Fibroblast of mammary gland (primary cell): ENCODE measurements around the gene SH2D4B.

Experiments
- DNase-seq: peaks from one replicate; pipeline ENCODE4 v3.0.0-alpha.2; 2010; ENCODE audit warnings: low read depth
- H3K4me3 ChIP-seq: 2 replicates; pipeline ENCODE4 v1.5.1; 2011; ENCODE audit warnings: low read depth, mild to moderate bottlenecking, low read length, moderate library complexity; ENCODE audit not compliant: control insufficient read depth
- CTCF ChIP-seq: conservative IDR thresholded peaks from 2 replicates; pipeline ENCODE4 v1.5.1; 2011; ENCODE audit warnings: low read depth, low read length, inconsistent platforms; ENCODE audit not compliant: control insufficient read depth, insufficient read depth

The SH2D4B gene

GRCh38 chr10:80588546-80588945 lies 50.8 kb downstream of the SH2D4B start:
- no peak for DNase-seq
- H3K4me3 ChIP-seq: no peak overlapping the region
- no peak for TF ChIP-seq CTCF

GRCh38 chr10:80589726-80590373 lies 52.1 kb downstream of the SH2D4B start:
- H3K4me3 ChIP-seq: no peak overlapping the region
- DNase-seq: no peak
- no peak for TF ChIP-seq CTCF

GRCh38 chr10:80590585-80591125 lies 53.0 kb downstream of the SH2D4B start:
- no peak for DNase-seq
- TF ChIP-seq CTCF: no peak
- no peak overlapping the region for H3K4me3 ChIP-seq

- no peak overlapping the region for H3K4me3 ChIP-seq
- TF ChIP-seq CTCF: peak; percentile 82
- peak; percentile 44 for DNase-seq
Observed at GRCh38 chr10:80596391-80597257, 58.9 kb downstream of the SH2D4B start.

GRCh38 chr10:80598084-80598798 lies 60.5 kb downstream of the SH2D4B start:
- H3K4me3 ChIP-seq: no peak overlapping the region
- no peak for DNase-seq
- no peak for TF ChIP-seq CTCF

- DNase-seq: no peak
- H3K4me3 ChIP-seq: no peak overlapping the region
Observed at GRCh38 chr10:80598951-80599350, 61.2 kb downstream of the SH2D4B start.

More at GRCh38 chr10:80598951-80599350, 61.2 kb downstream of the SH2D4B start:
- TF ChIP-seq CTCF: no peak
